ENCODE results near the gene PLA2G2D.

DNA sequence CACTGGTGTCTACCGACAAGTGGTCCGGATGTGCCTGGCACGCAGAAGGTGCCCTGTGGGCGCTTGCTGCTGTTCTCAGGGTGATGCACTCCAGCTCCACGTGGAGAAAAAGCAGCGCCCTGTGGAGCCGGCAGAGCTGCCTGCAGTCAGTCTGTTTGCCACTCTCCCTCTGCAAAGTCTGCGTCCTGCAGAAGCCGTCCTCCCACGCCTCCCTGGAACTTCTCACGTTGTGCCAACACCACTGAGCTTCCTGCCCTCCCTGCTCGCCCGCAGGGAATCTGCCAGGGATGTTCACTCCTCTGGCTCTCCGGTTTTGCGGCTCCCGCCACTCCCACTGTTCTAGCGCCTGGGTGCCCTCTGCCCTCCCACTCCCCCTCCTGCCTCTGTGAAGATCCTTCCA, 46.7 kb upstream of the PLA2G2D start:
- no peak for TF ChIP-seq CTCF (conservative IDR thresholded peaks at IDR 0.05 in 1 of 2, IDR thresholded peaks at IDR 0.05 in 1 of 2; ENCODE audit: low read depth in 1 of 2, low read length in 2 of 2)
- no peak for TF ChIP-seq EZH2 (IDR thresholded peaks at IDR 0.05; ENCODE audit: low read length, missing control alignments)
